LNCAP (cell line): ENCODE data around the gene PCDHGA4.

Experiments
- TF ChIP-seq, protein P1 (sequence below): fragments of 450-650 bp; IDR thresholded peaks from 2 replicates; pipeline ENCODE4 v1.5.1; 2017; ENCODE audit warnings: mild to moderate bottlenecking

Gene PCDHGA4

DNA sequence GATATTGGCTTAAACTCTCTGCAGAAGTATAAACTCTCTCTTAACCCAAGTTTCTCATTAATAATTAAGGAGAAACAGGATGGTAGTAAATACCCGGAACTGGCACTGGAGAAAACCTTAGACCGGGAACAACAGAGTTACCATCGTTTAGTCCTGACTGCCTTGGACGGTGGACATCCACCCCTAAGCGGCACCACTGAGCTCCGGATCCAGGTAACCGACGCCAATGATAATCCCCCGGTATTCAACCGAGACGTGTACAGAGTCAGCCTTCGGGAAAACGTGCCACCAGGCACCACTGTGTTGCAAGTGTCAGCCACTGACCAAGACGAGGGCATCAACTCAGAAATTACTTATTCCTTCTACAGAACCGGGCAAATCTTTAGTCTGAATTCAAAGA is 43.8 kb downstream of the PCDHGA4 start:
- TF ChIP-seq, protein P1, sequence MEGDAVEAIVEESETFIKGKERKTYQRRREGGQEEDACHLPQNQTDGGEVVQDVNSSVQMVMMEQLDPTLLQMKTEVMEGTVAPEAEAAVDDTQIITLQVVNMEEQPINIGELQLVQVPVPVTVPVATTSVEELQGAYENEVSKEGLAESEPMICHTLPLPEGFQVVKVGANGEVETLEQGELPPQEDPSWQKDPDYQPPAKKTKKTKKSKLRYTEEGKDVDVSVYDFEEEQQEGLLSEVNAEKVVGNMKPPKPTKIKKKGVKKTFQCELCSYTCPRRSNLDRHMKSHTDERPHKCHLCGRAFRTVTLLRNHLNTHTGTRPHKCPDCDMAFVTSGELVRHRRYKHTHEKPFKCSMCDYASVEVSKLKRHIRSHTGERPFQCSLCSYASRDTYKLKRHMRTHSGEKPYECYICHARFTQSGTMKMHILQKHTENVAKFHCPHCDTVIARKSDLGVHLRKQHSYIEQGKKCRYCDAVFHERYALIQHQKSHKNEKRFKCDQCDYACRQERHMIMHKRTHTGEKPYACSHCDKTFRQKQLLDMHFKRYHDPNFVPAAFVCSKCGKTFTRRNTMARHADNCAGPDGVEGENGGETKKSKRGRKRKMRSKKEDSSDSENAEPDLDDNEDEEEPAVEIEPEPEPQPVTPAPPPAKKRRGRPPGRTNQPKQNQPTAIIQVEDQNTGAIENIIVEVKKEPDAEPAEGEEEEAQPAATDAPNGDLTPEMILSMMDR = no peak

DNA sequence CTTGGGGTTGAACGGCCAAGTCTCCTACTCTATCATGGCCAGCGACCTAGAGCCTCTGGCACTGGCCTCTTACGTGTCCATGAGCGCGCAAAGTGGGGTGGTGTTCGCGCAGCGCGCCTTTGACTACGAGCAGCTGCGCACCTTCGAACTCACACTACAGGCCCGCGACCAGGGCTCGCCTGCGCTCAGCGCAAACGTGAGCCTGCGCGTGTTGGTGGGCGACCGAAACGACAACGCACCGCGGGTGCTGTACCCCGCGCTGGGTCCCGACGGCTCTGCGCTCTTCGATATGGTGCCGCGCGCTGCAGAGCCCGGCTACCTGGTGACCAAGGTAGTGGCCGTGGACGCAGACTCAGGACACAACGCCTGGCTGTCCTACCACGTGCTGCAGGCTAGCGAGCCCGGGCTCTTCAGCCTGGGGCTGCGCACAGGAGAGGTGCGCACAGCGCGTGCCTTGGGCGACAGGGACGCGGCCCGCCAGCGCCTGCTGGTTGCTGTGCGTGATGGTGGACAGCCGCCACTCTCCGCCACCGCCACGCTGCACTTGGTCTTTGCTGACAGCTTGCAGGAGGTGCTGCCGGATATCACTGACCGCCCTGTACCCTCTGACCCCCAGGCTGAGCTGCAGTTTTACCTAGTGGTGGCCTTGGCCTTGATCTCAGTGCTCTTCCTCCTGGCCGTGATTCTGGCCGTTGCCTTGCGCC is 44.9 kb downstream of the PCDHGA4 start:
- TF ChIP-seq, protein P1 = no peak

DNA sequence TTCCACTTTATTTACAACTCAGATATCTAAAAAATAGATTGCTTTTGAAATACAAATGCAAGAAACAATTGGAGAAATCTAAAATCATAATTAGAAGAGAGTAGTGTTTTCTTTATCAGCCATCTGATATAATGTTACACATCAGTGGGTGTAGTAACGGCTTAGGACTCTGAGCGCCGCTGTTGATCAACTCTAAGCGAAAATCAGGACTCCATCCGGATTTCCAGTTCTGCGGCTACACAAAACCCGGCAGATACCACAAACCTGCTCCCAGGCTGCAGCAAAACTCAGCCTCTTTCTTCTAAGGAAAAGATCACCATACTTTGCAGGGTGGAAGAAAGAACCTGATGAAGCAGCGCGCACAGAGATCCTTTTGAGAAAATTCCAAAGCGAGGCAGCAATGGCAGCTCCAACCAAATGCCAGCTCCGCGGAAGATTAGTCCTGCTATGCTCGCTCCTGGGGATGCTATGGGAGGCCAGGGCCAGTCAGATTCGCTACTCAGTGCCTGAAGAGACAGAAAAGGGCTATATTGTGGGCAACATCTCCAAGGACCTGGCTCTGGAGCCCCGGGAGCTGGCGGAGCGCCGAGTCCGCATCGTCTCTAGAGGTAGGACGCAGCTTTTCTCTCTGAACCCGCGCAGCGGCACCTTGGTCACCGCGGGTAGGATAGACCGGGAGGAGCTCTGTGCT is 47.9 kb downstream of the PCDHGA4 start, which contains the start of gene PCDHGA9:
TSS of gene PCDHGA9 (plus strand) at position 226 of the 691 bp plus-strand sequence. CDS start at position 401, 175 bp downstream.
- TF ChIP-seq, protein P1 = peak; percentile 49

DNA sequence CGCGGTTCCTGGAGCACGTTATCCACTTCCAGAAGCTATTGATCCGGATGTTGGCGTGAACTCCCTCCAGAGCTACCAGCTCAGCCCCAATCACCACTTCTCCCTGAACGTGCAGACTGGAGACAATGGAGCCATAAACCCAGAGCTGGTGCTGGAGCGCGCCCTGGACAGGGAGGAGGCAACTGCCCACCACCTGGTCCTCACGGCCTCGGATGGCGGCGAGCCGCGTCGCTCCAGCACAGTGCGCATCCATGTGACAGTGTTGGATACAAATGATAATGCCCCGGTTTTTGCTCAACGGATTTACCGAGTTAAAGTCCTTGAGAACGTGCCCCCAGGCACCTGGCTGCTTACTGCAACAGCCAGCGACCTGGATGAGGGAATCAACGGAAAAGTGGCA is 48.6 kb downstream of the PCDHGA4 start:
- TF ChIP-seq, protein P1 = no peak
